Endometrium (tissue), 2 donors: ENCODE data around the gene N4BP2L2.

Experiments used
- FAIRE-seq: peaks from 2 replicates; lab custom pipeline; 2012; peaks lifted over from hg19 to GRCh38; lab: Jason Lieb, UNC
- donor health status: control.
- donor health status: control.

Gene N4BP2L2

DNA sequence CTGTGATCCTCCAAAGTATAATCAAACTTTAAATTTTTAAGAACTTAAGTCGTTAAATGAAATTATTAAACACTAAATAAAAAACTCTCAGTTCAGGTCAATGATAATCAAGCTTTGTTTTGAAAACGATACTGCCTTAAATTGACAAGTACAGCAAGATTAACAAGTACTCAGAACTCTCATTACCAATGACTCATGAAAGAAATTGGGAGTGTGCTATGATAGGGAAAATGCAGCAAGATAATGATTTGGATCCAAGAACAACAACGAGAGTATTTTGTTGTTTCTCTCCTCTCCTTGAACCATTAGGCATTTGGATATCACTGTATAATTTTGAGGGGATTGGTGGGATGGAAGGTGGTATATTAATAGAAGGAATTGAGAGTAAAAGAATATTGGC is 10.2 kb downstream of the N4BP2L2 start:
- FAIRE-seq: no peak

DNA sequence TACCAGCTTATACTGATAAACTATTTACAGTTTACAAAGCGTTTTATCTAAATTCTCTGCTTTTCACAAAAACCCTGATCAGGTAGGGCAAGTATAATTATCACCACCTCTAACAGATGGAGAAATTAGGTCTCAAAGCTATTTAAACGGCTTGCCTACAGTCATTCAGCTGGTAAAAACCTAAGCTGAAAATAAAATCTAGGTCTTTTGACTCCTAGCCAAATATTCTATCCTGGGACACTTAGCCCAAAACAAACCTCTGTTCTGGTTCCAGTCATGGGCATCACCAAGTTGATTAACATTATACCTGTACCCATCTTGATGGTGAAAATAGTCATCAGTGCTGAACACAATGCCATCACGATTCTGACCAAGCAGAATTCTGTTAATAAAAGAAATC is 11.4 kb downstream of the N4BP2L2 start:
- FAIRE-seq: no peak

DNA sequence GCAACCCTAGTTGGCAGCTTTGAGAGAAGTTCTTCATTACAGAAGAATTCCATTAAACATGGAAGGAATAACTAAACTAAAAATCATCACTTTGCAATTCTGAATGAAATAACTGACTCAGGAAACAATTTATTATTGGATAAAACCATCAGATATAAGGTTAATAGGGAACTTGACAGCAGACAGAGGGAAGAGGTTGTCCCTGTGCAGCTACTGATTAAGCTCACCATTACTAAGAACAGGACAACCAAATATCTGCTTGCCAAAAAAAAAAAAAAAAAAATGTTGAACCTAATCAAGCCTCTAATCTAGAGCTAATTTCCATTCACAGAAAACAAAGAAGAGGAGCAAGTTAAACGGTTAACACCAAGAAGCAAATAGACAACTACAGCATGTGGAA is 12.8 kb downstream of the N4BP2L2 start:
- no peak for FAIRE-seq

DNA sequence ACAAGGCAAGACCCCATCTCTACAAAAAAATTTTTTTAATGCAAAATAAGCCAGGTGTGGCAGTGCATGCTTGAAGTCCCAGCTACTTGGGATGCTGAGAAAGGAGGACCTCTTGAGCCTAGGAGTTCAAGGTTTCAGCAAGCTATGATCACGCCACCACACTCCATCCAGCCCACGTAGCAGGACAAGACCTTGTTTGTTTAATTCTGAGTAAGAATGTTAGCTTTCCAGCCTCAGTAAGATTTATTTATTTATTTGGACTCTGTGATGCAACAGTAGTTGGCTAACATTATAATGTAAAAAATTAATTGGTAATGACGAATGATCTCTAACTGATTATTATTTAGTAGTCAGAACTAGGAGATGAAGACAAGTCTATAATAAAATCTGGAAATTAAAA is 23.3 kb downstream of the N4BP2L2 start:
- no peak for FAIRE-seq

DNA sequence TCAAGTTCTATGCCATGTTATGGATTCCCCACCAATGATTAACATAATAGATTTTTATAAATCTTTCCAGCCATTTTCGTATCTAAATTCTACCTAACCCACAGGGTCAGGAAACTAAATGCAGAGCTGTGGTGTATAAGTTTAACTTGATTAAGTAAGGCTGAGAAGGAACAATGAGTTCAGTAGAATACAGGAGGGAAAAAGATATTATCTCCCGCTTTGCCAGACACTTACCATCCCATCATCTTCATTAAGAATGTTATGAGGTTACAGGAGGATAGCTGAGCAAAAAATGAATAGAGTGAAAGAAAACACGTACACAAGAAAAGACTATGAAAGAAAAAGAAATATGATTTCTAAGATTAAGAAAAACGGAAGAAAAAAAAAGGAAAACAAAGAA is 27.1 kb downstream of the N4BP2L2 start:
- FAIRE-seq: no peak

DNA sequence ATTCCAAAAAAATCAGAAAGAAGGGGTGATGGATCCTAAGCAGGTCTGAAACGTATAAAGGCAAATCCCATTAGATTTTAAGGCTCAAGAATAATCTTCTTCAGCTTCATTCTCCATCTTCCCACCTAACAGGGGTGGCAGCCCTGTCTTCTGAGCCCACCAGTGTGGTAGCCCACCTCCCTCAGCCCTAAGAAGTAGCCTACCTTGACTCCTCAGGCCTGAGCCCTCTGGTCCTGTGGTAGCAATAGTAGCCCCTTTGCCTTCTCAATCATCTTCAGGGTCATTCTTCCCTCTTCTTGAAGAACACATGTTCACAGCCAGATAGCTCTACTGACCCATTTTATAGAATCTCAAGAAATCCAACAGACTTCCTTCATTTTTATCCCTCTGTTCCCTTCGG is 33.7 kb downstream of the N4BP2L2 start:
- FAIRE-seq: no peak

DNA sequence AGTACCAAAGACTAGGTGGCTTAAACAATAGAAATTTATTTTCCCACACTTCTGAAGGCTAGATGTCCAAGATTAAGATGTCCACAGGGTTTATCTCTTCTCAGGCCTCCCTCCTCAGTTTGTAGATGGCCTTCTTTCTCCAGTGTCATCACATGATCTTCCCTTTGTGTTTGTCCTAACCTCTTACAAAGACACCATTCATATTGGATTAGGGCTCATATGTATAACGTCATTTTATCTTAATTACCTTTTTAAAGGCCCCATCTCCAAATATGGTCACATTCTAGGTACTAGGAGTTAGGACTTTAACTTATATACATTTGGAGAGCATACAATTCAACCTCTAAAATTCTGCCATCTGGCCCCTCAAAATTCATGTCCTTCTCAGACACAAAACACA is 34.3 kb downstream of the N4BP2L2 start:
- FAIRE-seq: no peak

DNA sequence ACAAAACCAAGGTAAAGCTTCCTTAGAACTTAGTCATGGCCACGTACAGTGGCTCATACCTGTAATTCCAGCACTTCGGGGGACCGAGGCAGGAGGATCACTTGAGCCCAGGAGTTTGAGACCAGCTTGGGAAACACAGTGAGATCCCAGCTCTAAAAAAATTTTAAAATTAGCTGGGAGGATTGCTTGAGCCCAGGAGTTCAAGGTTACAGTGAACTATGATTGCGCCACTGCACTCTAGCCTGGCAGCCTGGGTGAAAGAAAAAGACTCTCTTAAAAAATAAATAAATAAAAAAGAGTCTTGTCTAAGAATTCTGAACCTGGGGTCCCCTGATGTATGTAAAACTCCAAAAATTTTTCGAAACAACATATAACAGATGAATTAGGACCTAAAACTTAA is 34.9 kb downstream of the N4BP2L2 start:
- FAIRE-seq: no peak

DNA sequence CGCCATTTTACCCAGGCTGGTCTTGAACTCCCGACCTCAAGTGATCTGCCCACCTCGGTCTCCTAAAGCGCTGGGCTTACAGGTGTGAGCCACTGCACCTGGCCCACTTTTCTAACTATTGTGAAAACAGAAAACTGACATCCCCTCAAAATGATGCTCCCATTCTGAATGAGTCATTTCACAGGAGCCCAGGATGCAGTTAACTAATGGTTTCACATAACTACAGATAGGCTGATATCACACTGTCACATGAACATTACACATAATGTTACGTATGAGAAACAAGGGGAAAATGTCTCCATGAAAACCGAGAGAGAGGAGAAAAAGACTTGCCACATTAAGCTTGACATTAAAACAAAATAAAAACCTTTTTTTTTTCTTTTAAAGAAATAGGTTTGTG is 37.5 kb downstream of the N4BP2L2 start:
- no peak for FAIRE-seq

DNA sequence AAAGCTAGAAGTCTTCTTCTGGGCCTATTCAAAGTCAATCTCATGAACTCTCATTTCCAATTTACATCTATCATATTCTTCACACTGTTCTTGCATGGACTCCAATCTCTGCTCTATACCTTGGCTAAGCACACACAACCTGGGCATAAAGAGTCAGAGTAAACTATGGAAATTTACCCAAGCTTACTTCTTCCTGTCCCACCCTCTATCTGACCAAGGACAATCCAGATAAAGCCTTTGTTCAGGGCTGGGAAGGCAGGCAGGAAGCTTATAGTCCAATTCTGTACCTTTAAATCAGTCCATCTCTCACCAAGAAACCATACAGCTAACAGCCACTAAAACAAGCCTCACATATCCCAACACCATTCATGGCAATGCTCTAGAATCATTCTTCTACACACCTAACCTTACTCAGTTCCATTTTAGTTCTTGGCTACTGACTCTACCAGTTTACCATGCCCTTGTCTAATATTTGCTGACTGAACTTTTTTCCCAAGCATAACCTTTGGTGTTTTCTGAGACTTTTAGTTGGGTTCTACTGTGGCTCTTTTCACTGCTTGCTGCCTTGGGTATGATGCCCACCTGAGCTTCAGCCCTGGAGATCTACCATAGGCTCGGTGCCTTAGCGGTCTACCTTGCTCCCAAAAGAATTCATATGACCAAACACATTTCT is 38.9 kb downstream of the N4BP2L2 start:
- FAIRE-seq: no peak

DNA sequence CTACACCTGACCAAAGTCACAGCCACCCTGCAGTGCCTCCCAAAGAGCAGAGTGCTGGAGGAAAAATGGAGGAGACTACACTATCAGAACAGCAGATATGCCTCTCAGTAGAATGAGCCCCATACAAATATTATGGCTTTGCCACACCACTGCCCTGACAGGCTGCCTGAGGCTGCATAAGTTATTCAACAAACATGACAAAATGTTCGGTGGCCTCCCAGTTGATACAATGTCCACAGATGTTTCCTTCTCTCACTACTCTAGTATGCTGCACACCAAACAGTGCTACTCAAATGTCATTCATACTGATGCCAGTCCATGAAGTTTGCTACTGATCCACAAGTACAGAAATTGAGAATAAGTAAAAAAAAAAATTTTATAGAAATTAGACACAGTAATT is 41.0 kb downstream of the N4BP2L2 start:
- FAIRE-seq: no peak

DNA sequence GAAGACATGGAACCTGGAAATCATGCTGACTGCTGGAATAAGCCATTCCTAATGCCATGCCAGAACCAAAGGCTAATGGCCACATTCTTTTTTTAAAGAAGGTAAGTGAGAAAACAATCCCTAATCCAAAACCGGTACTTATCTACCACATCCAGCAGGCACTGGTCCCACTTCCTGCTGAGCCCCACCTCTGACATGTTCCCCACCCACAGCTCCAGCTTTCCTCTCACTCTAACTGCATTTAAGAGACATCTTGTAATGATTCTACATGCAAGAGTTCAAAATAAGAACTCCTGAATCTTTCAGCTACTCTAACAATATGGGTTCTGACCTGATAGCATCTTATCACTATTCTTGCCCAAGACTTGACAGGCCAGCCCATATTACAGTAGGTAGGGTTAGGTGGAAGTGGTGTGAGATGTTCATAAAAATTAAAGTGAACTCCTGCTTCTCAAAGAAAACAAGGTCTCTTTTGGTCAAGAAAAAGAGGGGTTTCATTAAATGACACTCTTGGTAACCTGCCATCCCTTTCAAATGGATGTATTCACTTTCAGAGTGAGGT is 41.9 kb downstream of the N4BP2L2 start:
- no peak for FAIRE-seq

DNA sequence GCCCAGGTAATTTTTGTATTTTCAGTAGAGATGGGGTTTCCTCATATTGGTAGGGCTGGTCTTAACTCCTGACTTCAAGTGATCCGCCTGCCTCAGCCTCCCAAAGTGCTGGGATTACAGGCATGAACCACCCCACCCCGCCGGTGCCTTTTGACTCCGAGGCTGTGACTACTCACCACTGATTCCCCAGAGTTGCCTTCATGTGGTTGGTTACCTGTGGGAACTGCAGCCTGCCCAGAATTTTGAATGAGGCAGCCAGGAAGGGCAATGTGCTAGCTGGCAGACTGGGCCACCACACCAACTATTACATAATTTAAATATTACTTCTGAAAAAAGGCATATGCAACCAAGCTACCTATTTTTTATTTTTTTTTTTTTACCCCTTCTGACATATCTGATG is 42.8 kb downstream of the N4BP2L2 start:
- FAIRE-seq: no peak

DNA sequence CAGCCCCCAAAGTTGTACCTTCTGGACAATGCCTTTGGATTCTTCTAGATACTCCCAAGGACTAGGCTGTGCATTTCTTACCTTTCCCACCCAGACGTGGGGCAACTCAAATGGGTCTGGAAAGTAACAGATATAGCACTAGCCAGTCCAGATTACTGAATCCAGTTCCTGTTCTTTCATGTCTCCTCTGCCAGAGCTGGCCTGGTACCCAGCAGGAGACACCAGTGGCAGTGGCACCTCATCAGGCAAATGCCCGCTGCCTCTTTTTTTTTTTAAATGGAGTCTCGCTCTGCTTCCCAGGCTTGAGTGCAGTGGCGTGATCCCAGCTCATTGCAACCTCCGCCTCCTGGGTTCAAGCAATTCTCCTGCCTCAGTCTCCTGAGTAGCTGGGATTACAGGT is 43.2 kb downstream of the N4BP2L2 start:
- no peak for FAIRE-seq

DNA sequence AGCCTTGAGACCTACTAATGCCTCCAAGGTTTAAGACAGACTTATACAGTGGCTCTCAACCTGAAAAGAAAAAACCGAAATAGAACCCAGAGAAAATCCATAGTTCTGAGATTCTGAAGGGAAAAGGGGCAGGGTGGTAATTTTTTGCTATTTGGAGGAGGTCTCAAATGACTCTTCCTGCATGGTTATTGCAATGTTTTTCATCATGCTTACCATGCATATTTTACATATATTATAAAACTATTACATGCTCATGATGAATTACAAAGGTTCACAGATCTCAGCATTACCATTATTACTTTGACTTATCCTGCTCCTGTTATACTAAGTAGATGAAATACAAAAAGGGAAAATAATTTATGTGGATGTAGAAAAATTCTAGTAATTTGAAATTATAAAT is 47.6 kb downstream of the N4BP2L2 start:
- FAIRE-seq: no peak

DNA sequence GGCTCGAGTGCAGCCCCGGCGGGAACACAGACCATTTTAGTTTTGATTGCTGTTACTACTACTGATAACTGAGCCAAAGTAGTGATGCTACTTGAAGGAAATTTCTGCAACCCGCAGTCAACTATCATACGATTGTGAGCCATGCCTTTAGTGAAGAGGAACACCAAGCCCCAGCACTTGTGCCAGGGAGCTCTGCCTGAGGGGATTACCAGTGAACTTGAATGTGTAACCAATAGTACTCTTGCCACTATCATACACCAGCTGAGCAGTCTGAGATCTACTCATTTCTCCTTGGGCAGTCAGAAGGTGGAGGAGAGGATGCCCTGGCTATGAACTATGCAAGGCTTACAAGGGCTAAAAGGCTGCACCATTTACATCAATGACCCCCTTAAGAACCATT is 61.7 kb downstream of the N4BP2L2 start:
- no peak for FAIRE-seq

DNA sequence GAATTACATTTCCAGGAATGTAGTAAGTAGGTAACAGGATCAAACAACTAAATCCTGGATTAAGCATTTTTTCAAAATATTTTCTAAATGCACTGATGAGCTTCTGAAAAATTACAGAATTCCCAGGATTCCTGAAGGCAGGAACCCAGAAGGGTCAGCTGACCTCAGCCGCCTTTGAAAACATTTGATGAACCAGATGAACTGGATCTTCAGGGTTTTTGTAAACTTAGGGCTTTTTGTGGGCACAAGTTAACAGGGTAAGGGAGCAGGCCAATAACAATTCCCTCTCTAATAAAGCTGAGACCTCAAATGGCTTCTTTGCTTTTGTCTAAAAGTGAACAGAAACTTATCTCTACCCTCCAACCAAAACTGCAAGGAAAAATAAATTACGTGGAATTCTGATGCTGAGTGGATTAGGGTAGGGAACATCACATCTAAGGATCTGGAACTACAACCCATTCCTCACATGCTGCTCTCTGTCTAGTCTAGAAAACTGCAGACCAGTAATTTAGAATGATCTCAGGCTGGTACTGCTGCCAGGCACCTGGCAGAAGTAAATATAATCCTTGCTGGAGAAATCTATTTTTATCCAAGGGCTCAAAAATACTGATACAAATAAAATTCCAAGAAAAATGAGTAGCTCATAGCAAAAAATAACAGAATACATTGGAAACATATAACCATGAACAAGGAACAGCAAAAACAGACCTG is 62.4 kb downstream of the N4BP2L2 start:
- FAIRE-seq: no peak

DNA sequence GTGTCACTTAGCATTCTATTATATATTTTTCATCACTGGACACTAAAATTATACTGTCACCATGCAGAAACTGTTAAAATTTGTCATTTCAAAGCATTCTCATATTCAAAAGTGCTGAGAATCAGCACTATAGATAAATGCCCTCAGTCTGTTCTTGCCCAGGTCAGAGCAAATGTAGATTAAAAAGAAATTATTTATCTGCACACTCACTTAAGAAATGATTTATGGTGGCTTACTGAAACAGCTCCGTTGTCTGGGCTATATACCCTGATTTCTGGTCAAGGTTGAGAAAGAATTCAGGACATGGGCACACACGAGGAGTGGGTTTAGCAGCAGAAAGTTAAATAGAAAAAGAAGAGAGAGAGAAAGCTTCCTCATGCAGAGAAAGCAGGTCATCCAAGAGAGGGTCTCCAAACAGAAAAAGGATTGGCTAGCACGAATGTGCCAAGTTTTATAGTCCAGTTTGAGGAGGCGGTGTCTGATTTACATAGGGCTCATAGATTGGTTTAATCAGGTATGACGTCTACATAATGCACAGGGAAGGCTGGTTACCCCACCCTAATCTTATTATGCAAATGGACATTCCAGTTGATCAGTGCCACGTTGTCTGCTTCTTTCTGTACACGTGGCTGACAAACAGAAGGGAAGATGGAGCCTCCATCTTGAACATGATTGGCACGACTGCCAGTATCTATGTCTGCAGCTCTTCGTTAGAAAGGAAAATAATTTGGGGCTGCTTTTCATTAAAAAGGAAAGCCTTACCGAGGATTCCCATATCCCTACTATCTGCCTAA is 63.4 kb downstream of the N4BP2L2 start:
- FAIRE-seq: no peak

DNA sequence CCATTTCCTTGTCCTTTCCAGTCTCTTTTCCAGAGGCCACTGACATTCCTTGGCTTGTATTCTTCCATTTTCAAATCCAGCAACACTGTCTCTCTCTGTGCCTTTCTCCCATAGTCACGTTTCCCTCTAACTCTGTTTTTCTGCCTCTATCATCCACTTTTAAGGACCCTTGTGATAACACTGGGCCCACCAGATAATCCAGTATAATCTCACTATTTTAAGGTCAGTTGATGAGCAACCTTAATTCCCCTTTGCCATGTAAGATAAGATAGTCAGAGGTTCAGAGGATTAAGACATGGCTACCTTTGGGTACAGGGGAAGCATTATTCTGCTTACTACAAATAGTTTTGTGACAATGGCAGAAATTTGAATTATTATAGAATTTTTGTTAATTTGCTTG is 64.9 kb downstream of the N4BP2L2 start:
- no peak for FAIRE-seq

DNA sequence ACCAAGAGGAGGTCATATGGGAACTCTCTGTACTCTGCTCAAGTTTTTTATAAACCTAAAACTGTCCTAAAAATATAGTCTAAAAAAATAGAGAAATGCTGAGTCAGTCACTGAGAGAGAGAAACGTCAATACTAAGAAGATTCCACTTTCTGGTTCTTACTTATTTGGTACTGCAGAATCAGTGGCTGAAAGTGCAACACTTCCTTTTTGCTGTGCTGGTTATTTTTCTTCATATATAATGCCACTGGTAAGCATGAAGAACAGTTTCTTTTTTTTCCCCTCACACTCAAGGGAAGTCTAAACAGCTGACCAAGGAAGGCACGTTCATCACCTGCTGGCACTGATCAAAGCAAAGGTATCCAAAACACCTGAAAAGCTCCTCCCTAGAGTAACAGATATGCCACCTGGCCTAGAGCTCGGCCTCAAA is 66.4 kb downstream of the N4BP2L2 start:
- no peak for FAIRE-seq

DNA sequence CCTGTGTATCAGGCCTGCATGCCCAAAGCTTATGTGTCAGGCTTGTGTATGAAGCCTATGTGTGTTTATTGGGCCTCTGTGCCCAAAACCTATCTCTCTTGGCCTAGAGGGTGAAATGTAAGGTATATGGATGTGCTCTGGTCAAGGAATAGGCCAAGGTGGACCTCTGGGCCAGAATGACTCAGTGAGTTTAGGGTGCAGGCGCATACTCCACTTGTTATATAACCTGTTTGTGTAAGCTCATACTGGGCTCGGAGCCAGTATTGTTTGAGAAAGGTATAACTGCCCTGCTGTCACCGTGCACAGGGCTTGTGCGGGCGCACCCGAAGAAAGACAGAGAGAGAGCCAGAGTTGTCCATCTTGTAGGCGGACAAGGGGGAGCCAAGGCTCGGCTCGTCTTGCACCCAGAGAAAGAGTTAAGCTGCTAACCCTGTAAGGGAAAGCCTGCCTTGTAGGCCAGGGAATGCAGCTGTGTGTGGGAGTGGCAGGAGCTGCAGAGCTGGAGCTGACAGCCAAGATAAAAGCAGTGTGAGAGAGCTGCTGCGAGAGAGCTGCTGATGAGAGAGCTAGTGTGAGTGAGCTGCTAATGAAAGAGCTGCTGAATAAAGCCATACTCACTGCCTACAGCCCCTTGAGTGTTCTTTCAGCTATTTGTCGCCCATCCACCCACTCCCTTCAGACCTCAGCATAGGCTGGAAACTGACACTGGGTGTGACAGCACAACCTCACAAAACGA is 67.2 kb downstream of the N4BP2L2 start:
- no peak for FAIRE-seq

DNA sequence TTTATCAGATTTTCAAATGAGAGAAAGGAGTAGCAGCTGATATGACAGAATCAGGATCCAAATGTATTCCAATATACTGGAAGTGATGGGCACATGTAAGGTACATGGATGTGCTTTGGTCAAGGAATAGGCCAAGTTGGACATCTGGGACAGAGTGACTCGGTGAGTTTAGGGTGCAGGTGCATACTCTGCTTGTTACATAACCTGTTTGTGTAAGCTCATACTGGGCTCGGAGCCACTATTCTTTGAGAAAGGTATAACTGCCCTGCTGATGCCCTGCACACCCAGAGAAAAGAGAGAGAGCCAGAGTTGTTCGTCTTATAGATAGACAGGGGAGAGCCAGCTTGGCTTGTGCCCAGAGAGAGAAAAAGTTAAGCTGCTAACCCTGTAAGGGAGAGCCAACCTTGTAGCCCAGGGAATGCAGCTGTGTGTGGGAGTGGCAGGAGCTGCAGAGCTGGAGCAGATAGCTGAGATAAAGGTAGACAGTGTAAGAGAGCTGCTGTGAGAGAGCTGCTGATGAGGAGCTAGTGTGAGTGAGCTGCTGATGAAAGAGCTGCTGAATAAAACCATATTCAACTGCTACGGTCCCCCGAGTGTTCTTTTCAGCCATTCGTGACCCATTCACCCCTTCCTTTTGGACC is 70.0 kb downstream of the N4BP2L2 start:
- FAIRE-seq: no peak
